RWPE1 (cell line): Measurements from ENCODE around the gene GPR156.
"Not testable (repeated sequence)": the region's sequence is repeated elsewhere in the genome, so short reads cannot be mapped to it uniquely, and the experiment has no call there.

Experiments used
- CTCF ChIA-PET: fragments of 350-600 bp; sonication (Branson Sonifier 250); formaldehyde crosslinking; extraction: SDS; loops from one replicate; lab custom pipeline; 2021; lab: Yijun Ruan, JAX
- POLR2A ChIA-PET: fragments of 400-600 bp; formaldehyde crosslinking; extraction: SDS; loops from one replicate; lab custom pipeline; 2020; ENCODE audit warnings: antibody characterized with exemption; ENCODE audit not compliant: low non-redundant PET; lab: Yijun Ruan, JAX
- DNase-seq: peaks from one replicate; pipeline ENCODE4 v3.0.0; 2012; ENCODE audit warnings: low spot score
- H3K27ac ChIP-seq: fragments of 450-650 bp; 2 replicates; pipeline ENCODE4 v1.5.1; 2017
- CTCF ChIP-seq: fragments of 450-650 bp; conservative IDR thresholded peaks from 2 replicates; pipeline ENCODE4 v1.5.1; 2017; ENCODE audit warnings: low read depth, mild to moderate bottlenecking

The GPR156 gene

DNA sequence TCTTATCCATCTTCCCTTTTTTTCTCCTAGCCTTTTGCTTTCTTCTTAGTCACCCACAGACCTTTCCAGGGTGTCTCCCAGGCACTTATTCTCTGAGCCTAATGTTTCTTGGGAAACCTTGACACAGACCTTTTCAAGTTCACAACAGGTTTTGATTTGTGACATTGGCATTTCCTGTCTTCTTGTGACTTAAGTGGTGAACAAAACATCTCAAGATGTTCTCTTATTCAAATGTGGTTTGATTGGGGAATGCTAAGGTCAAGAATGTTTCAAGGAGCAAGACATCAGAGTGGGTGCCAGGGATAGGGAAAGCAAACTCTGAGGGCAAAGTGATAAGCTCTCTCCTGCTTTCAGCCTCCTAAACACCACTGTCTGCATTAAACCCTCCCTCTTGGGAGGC lies 122.6 kb downstream of the GPR156 start:
- no peak for TF ChIP-seq CTCF
- CTCF ChIA-PET, result no interaction called here
- H3K27ac ChIP-seq, result peak overlapping the region; percentile 55
- POLR2A ChIA-PET, result no interaction called here
- no peak for DNase-seq

- CTCF ChIA-PET, result no interaction called here
- no peak for DNase-seq
- POLR2A ChIA-PET, result no interaction called here
- no peak for TF ChIP-seq CTCF
- peak overlapping the region; percentile 55 for H3K27ac ChIP-seq
These were observed 123.1 kb downstream of the GPR156 start for GRCh38 chr3:120161902-120162301.

GRCh38 chr3:120160050-120160449 lies 125.0 kb downstream of the GPR156 start:
- POLR2A ChIA-PET, result interaction anchor here (0.8 to 1.5 kb wide), 7 partner anchors 10 to 65 kb away, joined by 3 to 6 read pairs (median 4); no protein-coding TSS in a partner anchor
- peak overlapping the region; percentile 99 for H3K27ac ChIP-seq
- TF ChIP-seq CTCF, result no peak
- CTCF ChIA-PET, result interaction anchor here (0.7 kb wide), 1 partner anchor 24 kb away, joined by 3 read pairs; no protein-coding TSS in a partner anchor
- DNase-seq, result peak; percentile 93

GRCh38 chr3:120157681-120158080 lies 127.3 kb downstream of the GPR156 start:
- no peak for DNase-seq
- POLR2A ChIA-PET, result no interaction called here
- peak overlapping the region; percentile 59 for H3K27ac ChIP-seq
- CTCF ChIA-PET, result no interaction called here
- no peak for TF ChIP-seq CTCF

GRCh38 chr3:120157113-120157512 lies 127.9 kb downstream of the GPR156 start:
- ChIA-PET CTCF (no interaction called here), POLR2A (no interaction called here)
- H3K27ac ChIP-seq, result peak overlapping the region; percentile 59
- DNase-seq, result no peak
- no peak for TF ChIP-seq CTCF

GRCh38 chr3:120156699-120157098 lies 128.3 kb downstream of the GPR156 start:
- ChIA-PET CTCF (no interaction called here), POLR2A (no interaction called here)
- no peak for DNase-seq
- no peak for TF ChIP-seq CTCF
- H3K27ac ChIP-seq, result no peak overlapping the region; the same call in 1 of the 2 replicates

GRCh38 chr3:120155694-120156093 lies 129.3 kb downstream of the GPR156 start:
- H3K27ac ChIP-seq, POLR2A ChIA-PET, DNase-seq, CTCF ChIA-PET: not testable (repeated sequence)
